Activated T-helper 1 cell treated with Interleukin-2 at 50 U/mL for 16 hours (primary cell): ENCODE data around the gene CNTNAP1.

Experiments used
- DNase-seq: peaks from one replicate; pipeline ENCODE4 v3.0.0-alpha.2; 2020; ENCODE audit warnings: low read depth

The CNTNAP1 gene

GRCh38 chr17:42670789-42671657 is 11.3 kb upstream of the CNTNAP1 start:
- no peak for DNase-seq

DNA sequence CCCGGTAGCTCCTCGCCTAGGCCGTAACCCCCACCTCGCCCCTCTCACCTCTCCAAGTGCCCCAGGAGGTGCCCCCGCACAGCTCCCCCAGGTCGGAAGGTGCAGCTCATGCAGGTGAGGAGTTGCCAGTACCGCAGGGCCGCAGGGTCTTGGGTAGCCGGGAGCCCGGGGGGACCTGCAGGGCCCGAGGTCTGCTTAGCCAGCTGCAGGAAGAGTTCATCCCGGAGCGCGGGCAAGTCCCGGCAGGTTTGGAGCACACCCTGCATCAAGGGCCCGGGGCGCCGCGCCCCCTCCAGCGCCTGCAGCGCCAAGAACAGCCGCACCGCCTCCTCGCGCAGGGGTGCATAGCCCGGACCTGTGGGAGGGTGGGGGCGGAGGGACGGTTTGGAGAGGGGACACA is 10.3 kb upstream of the CNTNAP1 start:
- no peak for DNase-seq

GRCh38 chr17:42673266-42673884 is 9.0 kb upstream of the CNTNAP1 start:
- DNase-seq: no peak

DNA sequence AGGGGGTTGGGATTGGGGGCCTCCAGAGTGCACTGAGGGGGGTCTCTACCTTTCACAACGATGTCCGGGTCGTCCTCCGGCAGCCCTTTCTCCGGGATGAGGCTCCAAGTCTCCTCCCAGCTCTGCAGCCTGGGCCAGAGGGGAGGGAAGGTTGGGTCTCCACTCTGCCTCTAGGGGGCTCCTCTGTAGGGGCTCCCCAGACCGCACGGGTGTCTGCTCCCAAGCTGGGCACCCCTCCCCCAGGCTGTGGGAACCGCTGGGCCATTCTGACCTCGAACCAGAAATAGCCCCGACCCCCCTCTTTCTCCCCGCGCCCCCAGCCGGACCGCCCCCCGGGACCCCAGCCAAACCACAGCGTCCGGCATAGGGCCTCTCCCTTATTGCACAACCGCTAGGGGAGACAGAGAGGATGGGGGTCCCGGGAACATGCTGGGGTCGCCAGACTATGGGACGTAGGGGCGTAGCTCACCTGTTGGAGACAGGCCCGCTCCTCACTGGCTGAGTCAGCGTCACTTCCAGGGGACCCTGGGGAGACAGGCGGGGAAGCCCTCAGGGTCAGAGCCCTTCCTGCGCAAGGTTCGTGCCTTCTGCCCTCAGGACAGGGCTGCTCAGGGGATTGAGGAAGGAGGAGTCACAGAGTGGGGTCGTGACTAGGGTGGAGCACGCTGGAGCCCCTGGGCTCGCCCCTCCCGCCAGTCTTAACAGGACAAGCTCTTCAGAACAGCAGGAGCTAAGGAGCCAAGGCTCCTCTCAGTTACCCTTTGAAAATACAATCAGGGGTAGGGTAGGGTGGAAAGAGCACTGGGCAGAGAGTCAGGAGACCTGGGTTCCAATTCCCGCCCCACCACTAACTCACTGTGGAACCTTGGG is 8.2 kb upstream of the CNTNAP1 start:
- no peak for DNase-seq

- no peak for DNase-seq
These were observed 7.5 kb upstream of the CNTNAP1 start for GRCh38 chr17:42674755-42675347.

DNA sequence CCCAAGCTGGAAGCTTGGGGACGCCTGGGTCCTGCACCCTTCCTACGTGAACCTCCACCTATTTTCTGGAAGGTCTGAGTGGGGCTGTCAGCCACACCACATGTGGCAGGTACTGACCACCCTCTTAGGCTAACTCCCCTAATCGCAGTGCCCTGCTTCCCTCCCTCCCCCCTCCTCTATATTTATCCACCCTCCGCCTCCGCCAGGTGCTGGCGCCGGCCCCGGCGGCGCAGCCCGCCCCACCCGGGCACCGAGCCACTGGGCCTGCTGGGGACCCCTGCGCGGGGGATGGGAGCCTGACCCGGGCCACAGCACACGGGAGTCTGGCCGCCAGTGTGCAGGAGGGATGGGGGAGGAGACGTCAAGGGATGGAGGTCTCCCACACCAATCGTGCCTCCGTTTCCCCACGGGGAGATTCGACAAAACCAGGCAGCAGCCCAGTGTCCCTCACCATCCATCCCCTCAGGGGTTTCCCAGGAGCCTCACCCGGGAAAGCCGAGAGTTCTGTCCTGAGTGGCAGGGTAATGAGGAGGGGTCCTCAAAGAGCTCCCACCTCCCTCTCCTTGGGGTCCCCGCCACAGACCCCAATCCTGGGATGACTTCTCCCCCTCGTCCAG is 6.9 kb upstream of the CNTNAP1 start:
- DNase-seq: no peak

DNA sequence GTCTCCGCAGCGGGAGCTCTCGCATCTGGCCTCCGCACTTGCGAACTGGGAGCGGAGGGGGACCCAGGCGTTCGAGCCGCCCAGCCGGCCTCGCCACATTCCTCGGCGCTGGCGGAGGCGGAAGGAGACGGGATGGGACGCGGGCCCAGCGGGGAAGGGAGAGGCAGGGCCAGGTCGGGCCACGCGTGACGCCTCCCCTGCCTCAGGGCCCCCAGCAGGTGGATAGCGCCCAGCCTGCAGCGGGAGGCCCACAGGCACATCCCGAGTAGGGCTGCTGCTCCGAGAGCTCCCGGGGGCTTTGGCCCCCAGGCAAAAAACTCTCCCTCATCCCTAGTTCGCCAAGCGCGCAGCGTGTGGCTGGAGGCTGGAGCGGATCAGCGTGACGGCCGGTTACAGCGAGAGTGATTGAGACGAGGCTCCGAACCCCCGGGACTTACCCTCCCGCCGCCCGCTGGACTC is 6.3 kb upstream of the CNTNAP1 start:
- no peak for DNase-seq

DNA sequence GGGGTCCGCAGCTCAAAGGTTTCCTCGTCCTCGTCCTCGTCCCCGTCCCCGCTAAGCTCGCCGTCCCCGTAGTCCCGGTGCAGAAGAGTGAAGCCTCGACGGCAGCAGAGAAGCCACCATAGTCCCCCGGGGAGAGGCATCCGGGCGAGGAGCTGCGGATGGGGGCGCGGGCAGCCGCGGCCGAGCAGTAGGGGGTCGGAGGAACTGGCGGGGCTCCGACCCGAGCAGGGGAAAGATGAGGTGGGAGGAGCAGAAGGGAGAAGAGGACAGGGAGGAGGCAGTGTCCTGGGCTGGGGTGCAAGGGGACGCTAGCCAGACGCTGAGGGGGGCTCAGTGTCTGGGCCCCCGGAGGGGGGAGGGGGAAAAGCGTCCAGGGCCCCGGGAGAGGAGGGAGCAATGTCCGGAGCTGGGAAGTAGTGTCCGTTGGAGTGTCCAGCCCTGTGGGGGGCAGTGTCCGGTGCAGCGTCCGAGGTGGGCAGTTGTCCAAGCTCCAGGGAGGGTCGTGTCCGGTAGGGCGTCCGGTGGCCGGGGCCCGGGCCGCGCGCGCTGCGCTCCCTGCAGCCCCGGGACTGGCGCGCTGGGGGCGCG is 5.8 kb upstream of the CNTNAP1 start, which contains the start of gene PLEKHH3:
Gene PLEKHH3 (minus strand): TSS at position 571 of the 588 bp plus-strand sequence. CDS start 431 bp downstream, at position 140.
- no peak for DNase-seq

DNA sequence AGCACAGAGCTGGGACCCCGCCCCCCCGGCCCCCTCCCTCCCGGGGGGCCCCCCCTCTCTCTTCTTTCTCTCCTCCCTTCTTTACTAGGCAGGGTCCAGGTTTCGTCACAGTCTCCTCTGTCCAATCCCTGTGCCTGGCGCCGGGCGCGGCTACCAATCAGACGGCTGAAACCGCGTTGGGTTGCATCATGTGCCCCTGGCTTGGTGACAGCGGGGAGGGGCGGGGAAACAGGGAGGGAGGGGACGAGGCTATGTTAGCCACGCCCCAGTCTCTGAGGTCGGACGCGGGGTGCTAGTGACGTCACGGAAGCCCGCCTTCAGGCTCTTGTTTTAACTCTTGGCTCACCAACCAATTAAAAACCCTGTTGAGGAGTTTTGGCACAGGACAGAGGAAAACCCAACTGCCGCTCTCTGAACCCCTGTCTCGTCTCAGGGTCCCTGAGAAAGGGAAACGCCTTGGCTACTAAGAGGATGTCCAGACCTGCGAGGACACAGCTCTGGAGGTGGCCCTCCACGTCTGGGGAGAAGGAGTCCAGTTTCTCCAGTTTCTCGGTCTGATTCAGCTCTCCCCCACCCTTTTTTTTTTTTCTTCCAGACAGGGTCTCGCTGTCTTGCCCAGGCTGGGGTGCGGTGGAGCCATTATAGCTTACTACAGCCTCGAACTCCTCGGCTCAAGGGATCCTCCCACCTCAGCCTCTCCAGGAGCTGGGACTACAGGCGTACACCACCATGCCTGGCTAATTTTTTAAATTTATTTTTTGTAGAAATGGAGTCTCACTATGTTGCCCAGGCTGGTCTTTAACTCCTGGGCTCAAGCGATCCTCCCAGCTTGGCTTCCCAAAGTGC is 5.1 kb upstream of the CNTNAP1 start:
- peak; percentile 90 for DNase-seq

GRCh38 chr17:42677921-42678781 is 4.2 kb upstream of the CNTNAP1 start:
- DNase-seq: peak; percentile 62

GRCh38 chr17:42678951-42679491 is 3.3 kb upstream of the CNTNAP1 start:
- no peak for DNase-seq

- peak; percentile 68 for DNase-seq
These were observed 2.6 kb upstream of the CNTNAP1 start for GRCh38 chr17:42679492-42680330.

DNA sequence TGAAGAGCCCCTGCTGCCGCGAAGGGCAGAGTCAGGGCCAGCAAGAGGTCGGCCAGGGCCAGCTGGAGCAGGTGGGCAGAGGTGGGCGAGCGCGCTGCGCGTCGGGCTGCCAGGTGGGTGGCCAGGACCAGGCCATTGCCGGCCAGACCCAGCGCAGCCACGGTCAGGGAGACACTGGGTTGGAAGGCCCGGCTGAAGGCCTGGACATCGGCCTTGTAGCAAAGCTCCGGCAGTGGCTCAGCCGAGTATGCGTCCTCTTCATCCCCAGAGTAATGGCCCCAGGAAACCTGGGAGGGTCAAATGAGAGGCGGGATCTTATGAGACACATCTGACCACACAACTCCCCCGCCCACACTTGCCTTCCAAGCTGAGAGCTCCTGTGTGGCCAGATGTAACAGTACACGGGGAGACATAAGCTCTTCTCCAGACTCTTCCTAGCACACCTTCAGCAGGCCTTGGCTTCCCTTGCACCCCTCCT is 2.0 kb upstream of the CNTNAP1 start:
- no peak for DNase-seq

- no peak for DNase-seq
These were observed 532 bp downstream of the CNTNAP1 start for GRCh38 chr17:42682722-42683403.

GRCh38 chr17:42683407-42684034 is 1.2 kb downstream of the CNTNAP1 start:
- no peak for DNase-seq

DNA sequence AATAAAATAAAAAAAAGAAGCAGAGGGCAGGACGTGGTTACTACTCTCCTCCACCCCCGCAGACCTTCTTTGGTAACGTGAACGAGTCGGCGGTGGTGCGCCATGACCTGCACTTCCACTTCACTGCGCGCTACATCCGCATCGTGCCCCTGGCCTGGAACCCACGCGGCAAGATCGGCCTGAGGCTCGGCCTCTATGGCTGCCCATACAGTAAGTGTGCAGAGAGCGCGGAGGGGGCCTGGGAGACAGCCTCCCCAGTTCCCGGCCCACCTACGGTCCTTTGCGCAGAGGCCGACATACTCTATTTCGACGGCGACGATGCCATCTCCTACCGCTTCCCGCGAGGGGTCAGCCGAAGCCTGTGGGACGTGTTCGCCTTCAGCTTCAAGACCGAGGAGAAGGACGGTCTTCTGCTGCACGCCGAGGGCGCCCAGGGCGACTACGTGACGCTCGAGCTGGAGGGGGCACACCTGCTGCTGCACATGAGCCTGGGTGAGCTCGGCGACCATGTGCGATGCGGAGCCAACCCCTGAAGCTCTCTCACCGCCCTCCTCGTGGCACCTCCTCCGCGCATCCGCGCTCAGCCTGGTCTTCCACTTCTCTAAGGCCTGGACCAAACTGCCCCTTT is 2.7 kb downstream of the CNTNAP1 start:
- DNase-seq: no peak
